ENCODE data around the gene XIRP2. TPM values are rescaled to one million over a fixed set of nuclear protein-coding genes. Genes with fewer than 3 reads are reported as not detected.

Gene XIRP2
- total RNA-seq, 4 donors from 2014 or later, result 0.27 TPM; not detected in 3

DNA sequence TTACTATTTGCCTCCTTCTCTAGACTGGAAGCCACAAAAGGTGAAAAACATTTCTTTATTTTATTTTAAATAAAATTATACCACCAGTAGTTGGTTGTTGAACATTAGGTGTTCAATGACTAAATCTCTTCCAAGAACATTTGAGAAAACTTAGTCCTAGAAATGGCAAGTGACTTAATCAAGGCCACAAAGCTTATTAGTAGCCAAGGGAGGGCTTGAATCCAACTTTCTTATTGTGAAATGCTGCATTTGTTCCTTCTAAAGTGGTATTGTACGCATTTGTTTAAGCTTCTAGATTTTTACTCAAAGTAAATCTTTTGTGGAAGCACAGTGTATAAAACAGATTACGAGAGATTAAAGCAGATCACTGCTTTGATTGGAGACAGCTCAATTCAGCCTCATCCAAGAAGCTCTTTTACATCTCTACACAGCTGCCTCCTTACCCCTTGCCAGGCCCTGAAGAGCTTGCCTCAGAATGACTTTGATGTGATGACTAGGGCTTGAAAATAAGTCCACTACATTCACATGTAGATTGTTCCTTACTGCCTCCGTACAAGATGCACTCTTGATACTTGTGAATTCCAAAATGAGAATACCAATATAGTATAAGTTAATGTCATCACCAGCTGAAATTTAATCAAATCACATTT, 244.8 kb downstream of the XIRP2 start:
- no peaks in the 10 kb centered on the region for H3K9me3 ChIP-seq
- in situ Hi-C loops (cut with MboI; ENCODE audit: low pct_ligation_motif_present in 1 of 4, low pct_unique_long_range_greater_than_20kb in 1 of 4, low sequenced_read_pairs in 3 of 4), result no loop called here
- H3K27ac ChIP-seq, result no peak overlapping the region
- no peaks in the 10 kb centered on the region for H3K4me1 ChIP-seq
- DNase-seq, result no peak
- H3K27me3 ChIP-seq, result no peaks in the 10 kb centered on the region
- WGBS, 2 donors (ENCODE audit: low coverage in 1 of 2), result 63% methylated on average over 3 of the region's 3 CpGs
- intact Hi-C loops (cut with DNase I; ENCODE audit: low total_unique reads), result no loop called here
- H3K4me3 ChIP-seq, result no peak overlapping the region
- H3K36me3 ChIP-seq, result no peaks in the 10 kb centered on the region
- no peak for TF ChIP-seq EP300 (IDR thresholded peaks at IDR 0.05; ENCODE audit: low read depth)
- TF ChIP-seq CTCF (IDR thresholded peaks at IDR 0.05), result no peak
- no peak for TF ChIP-seq POLR2AphosphoS5 (IDR thresholded peaks at IDR 0.05)

- intact Hi-C loops (cut with DNase I; ENCODE audit: low total_unique reads), result no loop called here
- H3K27me3 ChIP-seq, result no peaks in the 10 kb centered on the region
- no peaks in the 10 kb centered on the region for H3K4me1 ChIP-seq
- in situ Hi-C loops (cut with MboI; ENCODE audit: low pct_ligation_motif_present in 1 of 4, low pct_unique_long_range_greater_than_20kb in 1 of 4, low sequenced_read_pairs in 3 of 4), result no loop called here
- H3K27ac ChIP-seq, result no peak overlapping the region
- WGBS, 2 donors (ENCODE audit: low coverage in 1 of 2), result 70 to 75% methylated on average over 2 of the region's 2 CpGs
- no peak for DNase-seq
- H3K36me3 ChIP-seq, result no peaks in the 10 kb centered on the region
- TF ChIP-seq EP300 (IDR thresholded peaks at IDR 0.05; ENCODE audit: low read depth) (no peak), POLR2AphosphoS5 (IDR thresholded peaks at IDR 0.05) (no peak), CTCF (IDR thresholded peaks at IDR 0.05) (no peak), POLR2A (IDR thresholded peaks at IDR 0.05) (no peak)
- H3K4me3 ChIP-seq, result no peak overlapping the region
- no peaks in the 10 kb centered on the region for H3K9me3 ChIP-seq
Observed at GRCh38 chr2:167133614-167134013, 245.3 kb downstream of the XIRP2 start.

GRCh38 chr2:167134381-167135072, 246.2 kb downstream of the XIRP2 start:
- no peaks in the 10 kb centered on the region for H3K4me1 ChIP-seq
- H3K36me3 ChIP-seq, result no peaks in the 10 kb centered on the region
- no peak overlapping the region for H3K27ac ChIP-seq
- intact Hi-C loops (cut with DNase I; ENCODE audit: low total_unique reads), result no loop called here
- no peaks in the 10 kb centered on the region for H3K9me3 ChIP-seq
- in situ Hi-C loops (cut with MboI; ENCODE audit: low pct_ligation_motif_present in 1 of 4, low pct_unique_long_range_greater_than_20kb in 1 of 4, low sequenced_read_pairs in 3 of 4), result no loop called here
- 70 to 76% methylated on average over 6 of the region's 6 CpGs for WGBS, 2 donors (ENCODE audit: low coverage in 1 of 2)
- no peak overlapping the region for H3K4me3 ChIP-seq
- no peak for DNase-seq
- no peaks in the 10 kb centered on the region for H3K27me3 ChIP-seq
- TF ChIP-seq POLR2AphosphoS5 (IDR thresholded peaks at IDR 0.05), result no peak
- TF ChIP-seq POLR2A (IDR thresholded peaks at IDR 0.05), result no peak
- no peak for TF ChIP-seq CTCF (IDR thresholded peaks at IDR 0.05)
- TF ChIP-seq EP300 (IDR thresholded peaks at IDR 0.05; ENCODE audit: low read depth), result no peak

DNA sequence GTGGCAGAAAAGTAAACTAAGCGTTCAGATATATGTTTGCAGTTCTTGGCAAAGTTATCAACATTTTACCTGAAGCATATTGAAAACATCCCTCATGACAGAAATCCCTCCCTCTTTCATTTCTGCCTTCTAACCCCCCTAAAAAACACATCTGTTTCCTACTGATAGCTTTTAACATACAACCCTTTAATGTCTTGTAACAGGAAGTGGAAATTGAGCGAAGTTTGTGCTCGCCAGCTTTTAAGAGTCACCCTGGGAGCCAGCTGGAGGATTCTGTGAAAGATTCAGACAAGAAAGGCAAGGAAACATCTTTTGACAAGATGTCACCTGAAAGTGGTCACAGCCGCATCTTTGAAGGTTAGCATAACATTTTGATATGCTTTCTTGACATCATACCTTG, 247.4 kb downstream of the XIRP2 start:
- in situ Hi-C loops (cut with MboI; ENCODE audit: low pct_ligation_motif_present in 1 of 4, low pct_unique_long_range_greater_than_20kb in 1 of 4, low sequenced_read_pairs in 3 of 4), result no loop called here
- no peak for DNase-seq
- 46 to 47% methylated on average over 4 of the region's 4 CpGs for WGBS, 2 donors (ENCODE audit: low coverage in 1 of 2)
- Histone ChIP-seq H3K27me3 (no peaks in the 10 kb centered on the region), H3K36me3 (no peaks in the 10 kb centered on the region), H3K4me1 (no peaks in the 10 kb centered on the region), H3K4me3 (no peak overlapping the region), H3K9me3 (no peaks in the 10 kb centered on the region), H3K27ac (no peak overlapping the region)
- intact Hi-C loops (cut with DNase I; ENCODE audit: low total_unique reads), result no loop called here
- TF ChIP-seq EP300 (IDR thresholded peaks at IDR 0.05; ENCODE audit: low read depth), result no peak
- TF ChIP-seq POLR2A (IDR thresholded peaks at IDR 0.05), result no peak

All from transverse colon (tissue), 4 donors.